Right lobe of liver (tissue), 6 donors: ENCODE data around the gene NFATC1. TPM values are rescaled to one million over a fixed set of nuclear protein-coding genes. Genes with fewer than 3 reads are reported as not detected.

Experiments
- ATAC-seq, 4 donors: fragments of 200-7000 bp; cut with Tn5 transposase; one replicate each; pipeline ENCODE4 v1.9.1; 2020; ENCODE audit warnings: mild to moderate bottlenecking in 4 of 4, moderate library complexity in 4 of 4
- DNase-seq, 3 donors: peaks; one replicate each; pipeline ENCODE4 v3.0.0-alpha.2; 2020
- H3K27ac ChIP-seq, 3 donors: fragments of 200-600 bp; one replicate each; pipeline ENCODE4 v1.8.0; 2022
- H3K27me3 ChIP-seq, 2 donors: fragments of 200-600 bp; one replicate each; pipeline ENCODE4 v1.8.0; 2022
- H3K36me3 ChIP-seq, 4 donors: fragments of 200-600 bp; sonication (generic) in 1 of 4; one replicate each; pipeline versions ENCODE4 v1.5.1 to v1.8.0; 2017 to 2022; ENCODE audit warnings: control low read depth in 1 of 4
- H3K4me1 ChIP-seq, 4 donors: fragments of 200-600 bp; sonication (generic) in 1 of 4; one replicate each; pipeline versions ENCODE4 v1.5.1 to v1.8.0; 2017 to 2022; ENCODE audit warnings: control low read depth in 1 of 4
- H3K4me3 ChIP-seq, 3 donors: fragments of 200-600 bp; one replicate each; pipeline ENCODE4 v1.8.0; 2022
- H3K9me3 ChIP-seq, 4 donors: fragments of 200-600 bp; sonication (generic) in 1 of 4; one replicate each; pipeline versions ENCODE4 v1.5.1 to v1.8.0; 2017 to 2022; ENCODE audit warnings: control low read depth in 1 of 4
- CTCF ChIP-seq, 4 donors: fragments of 200-600 bp in 3 of 4; fragments of 450-650 bp in 1 of 4; IDR thresholded peaks; one replicate each; pipeline versions ENCODE4 v1.5.1 to v1.8.0; 2016 to 2022; ENCODE audit warnings: antibody characterized with exemption in 4 of 4, mild to moderate bottlenecking in 2 of 4
- POLR2A ChIP-seq: fragments of 450-650 bp; IDR thresholded peaks from one replicate; pipeline ENCODE4 v1.6.1; 2017; ENCODE audit warnings: antibody characterized with exemption, mild to moderate bottlenecking
- WGBS: methylation state at CpG from one replicate; pipeline ENCODE4 v1.1.6; 2018; ENCODE audit warnings: low coverage, low lambda C conversion rate; ENCODE audit not compliant: insufficient coverage; ENCODE audit errors: missing lambda C conversion rate; 5-methylcytosine and 5-hydroxymethylcytosine counted together
- intact Hi-C, 2 donors: fragments of 100-400 bp; cut with DNase I; formaldehyde crosslinking; loops; one replicate each; pipeline versions ENCODE4 v1.11.2 to v1.14.1; 2022
- total RNA-seq, 6 experiments: library from RNA; depleted of rRNA in 2 of 6; stranded (reverse); fragments of >200 nt in 2 of 6; fragmentation: NEBNext Ultra II Directional in 3 of 6; extraction: Animal tissue kit (Norgen Biotek cat#: 25700) in 3 of 6; gene quantifications; one replicate each; pipeline versions ENCODE4 v1.1.0 to v1.2.4, GENCODE V29; 2016 to 2023
- donor health status: DM: no; HTN: yes; CAD: no.
- donor health status: DM: no; HTN: no; CAD: no.
- donor health status: DM: no; HTN: no; CAD: no.
- donor health status: DM: no; HTN: yes; CAD: no.
- donor health status: DM: no; HTN: yes; CAD: no.

NFATC1 gene
- total RNA-seq, 6 experiments from 2014 or later = 1.00 to 4.3 (median 2.9) TPM

- no peak for TF ChIP-seq POLR2A
- TF ChIP-seq CTCF (IDR thresholded peaks at IDR 0.05) = no peak
- Histone ChIP-seq H3K9me3 (no peaks in the 10 kb centered on the region), H3K27me3 (no peaks in the 10 kb centered on the region), H3K36me3 (no peaks in the 10 kb centered on the region), H3K4me1 (no peaks in the 10 kb centered on the region), H3K27ac (no peak overlapping the region), H3K4me3 (no peak overlapping the region)
- no peak for ATAC-seq
- intact Hi-C loops = no loop called here
- DNase-seq = no peak
- WGBS = 79% methylated on average over 5 of the region's 35 CpGs
These were observed 54.0 kb downstream of the NFATC1 start for GRCh38 chr18:79449551-79450288.

- TF ChIP-seq CTCF (IDR thresholded peaks at IDR 0.05) (no peak), POLR2A (no peak)
- Histone ChIP-seq H3K27ac (no peak overlapping the region), H3K36me3 (no peaks in the 10 kb centered on the region), H3K9me3 (no peaks in the 10 kb centered on the region), H3K27me3 (no peaks in the 10 kb centered on the region), H3K4me3 (no peak overlapping the region), H3K4me1 (no peaks in the 10 kb centered on the region)
- intact Hi-C loops = no loop called here
- DNase-seq (no peak), ATAC-seq (no peak)
- 98% methylated on average over 9 of the region's 28 CpGs for WGBS
These were observed 54.8 kb downstream of the NFATC1 start for GRCh38 chr18:79450289-79451080.

- H3K27me3 ChIP-seq = no peaks in the 10 kb centered on the region
- no peak overlapping the region for H3K27ac ChIP-seq
- no peak overlapping the region for H3K4me3 ChIP-seq
- H3K9me3 ChIP-seq = no peaks in the 10 kb centered on the region
- 80% methylated on average over 3 of the region's 45 CpGs for WGBS
- no peaks in the 10 kb centered on the region for H3K4me1 ChIP-seq
- no peak for TF ChIP-seq POLR2A
- no peak for TF ChIP-seq CTCF (IDR thresholded peaks at IDR 0.05)
- no peak for ATAC-seq
- intact Hi-C loops = no loop called here
- H3K36me3 ChIP-seq = no peaks in the 10 kb centered on the region
- no peak for DNase-seq
These were observed 55.8 kb downstream of the NFATC1 start for GRCh38 chr18:79451237-79452125.

- Histone ChIP-seq H3K27ac (no peak overlapping the region), H3K4me1 (no peaks in the 10 kb centered on the region), H3K9me3 (no peaks in the 10 kb centered on the region), H3K4me3 (no peak overlapping the region), H3K27me3 (no peaks in the 10 kb centered on the region), H3K36me3 (no peaks in the 10 kb centered on the region)
- 70% methylated on average over 4 of the region's 26 CpGs for WGBS
- intact Hi-C loops = no loop called here
- DNase-seq (no peak), ATAC-seq (no peak)
- TF ChIP-seq POLR2A (no peak), CTCF (IDR thresholded peaks at IDR 0.05) (no peak)
These were observed 56.7 kb downstream of the NFATC1 start for GRCh38 chr18:79452190-79452990.
